Thoracic aorta (tissue), 2 donors: Measurements from ENCODE around the gene TARDBP. TPM values are rescaled to one million over a fixed set of nuclear protein-coding genes. Genes with fewer than 3 reads are reported as not detected.

ENCODE experiments used
- ATAC-seq: fragments of 150-250 bp; one replicate; pipeline ENCODE4 v1.8.0; 2017; ENCODE audit warnings: low read depth; ENCODE audit not compliant: insufficient number of reproducible peaks, low FRiP score
- DNase-seq: peaks from one replicate; pipeline ENCODE4 v3.0.0-alpha.2; 2020; ENCODE audit warnings: low spot score
- H3K27ac ChIP-seq, 2 donors: fragments of 200-600 bp; sonication (generic); 1 replicate in 1 of 2; 2 replicates in 1 of 2; pipeline ENCODE4 v1.5.1; 2016; ENCODE audit warnings: mild to moderate bottlenecking in 2 of 2, moderate library complexity in 2 of 2
- H3K27me3 ChIP-seq: fragments of 200-600 bp; sonication (generic); replicated peaks from 2 replicates; pipeline ENCODE4 v1.6.0; 2016; ENCODE audit warnings: mild to moderate bottlenecking; ENCODE audit not compliant: insufficient read depth
- H3K36me3 ChIP-seq: fragments of 200-600 bp; sonication (generic); one replicate; pipeline ENCODE4 v1.5.1; 2016
- H3K4me1 ChIP-seq, 2 donors: fragments of 200-600 bp; sonication (generic); 1 replicate in 1 of 2; 2 replicates in 1 of 2; pipeline versions ENCODE4 v1.5.1 to v1.6.0; 2016; ENCODE audit warnings: low read depth in 2 of 2, mild to moderate bottlenecking in 1 of 2; ENCODE audit not compliant: control insufficient read depth in 1 of 2
- H3K4me3 ChIP-seq: fragments of 200-600 bp; sonication (generic); 2 replicates; pipeline ENCODE4 v1.5.1; 2016; ENCODE audit warnings: mild to moderate bottlenecking
- H3K9me3 ChIP-seq: fragments of 200-600 bp; sonication (generic); 2 replicates; pipeline ENCODE4 v1.5.1; 2016
- CTCF ChIP-seq: fragments of 200-600 bp; sonication (generic); IDR thresholded peaks from one replicate; pipeline ENCODE4 v1.5.1; 2019; ENCODE audit warnings: antibody characterized with exemption
- total RNA-seq, 2 donors: library from RNA; depleted of rRNA; stranded (reverse); fragments of >200 nt; gene quantifications; one replicate each; pipeline versions ENCODE4 v1.1.0 to v1.2.3, GENCODE V29; 2016

Gene TARDBP
- total RNA-seq, 2 donors from 2014 or later, result 57.3 to 229 TPM

- no peaks in the 10 kb centered on the region for H3K9me3 ChIP-seq
- no peaks in the 10 kb centered on the region for H3K27me3 ChIP-seq
- H3K4me1 ChIP-seq, result peaks cover 2 to 8% of the 10 kb centered on the region in 2 donors
- no peak for DNase-seq
- TF ChIP-seq CTCF, result no peak
- H3K36me3 ChIP-seq, result peaks cover 52% of the 10 kb centered on the region
- H3K4me3 ChIP-seq, result no peak overlapping the region
- H3K27ac ChIP-seq, result no peak overlapping the region
- no peak for ATAC-seq
These were observed 12.4 kb downstream of the TARDBP start for GRCh38 chr1:11024874-11025203.

- Histone ChIP-seq H3K4me1 (peaks cover 5 to 12% of the 10 kb centered on the region in 2 donors), H3K27me3 (no peaks in the 10 kb centered on the region), H3K4me3 (no peak overlapping the region), H3K9me3 (no peaks in the 10 kb centered on the region), H3K36me3 (peaks cover 44% of the 10 kb centered on the region), H3K27ac (no peak overlapping the region)
- ATAC-seq (no peak), DNase-seq (no peak)
- TF ChIP-seq CTCF, result no peak
These were observed 13.2 kb downstream of the TARDBP start for GRCh38 chr1:11025618-11026017.

DNA sequence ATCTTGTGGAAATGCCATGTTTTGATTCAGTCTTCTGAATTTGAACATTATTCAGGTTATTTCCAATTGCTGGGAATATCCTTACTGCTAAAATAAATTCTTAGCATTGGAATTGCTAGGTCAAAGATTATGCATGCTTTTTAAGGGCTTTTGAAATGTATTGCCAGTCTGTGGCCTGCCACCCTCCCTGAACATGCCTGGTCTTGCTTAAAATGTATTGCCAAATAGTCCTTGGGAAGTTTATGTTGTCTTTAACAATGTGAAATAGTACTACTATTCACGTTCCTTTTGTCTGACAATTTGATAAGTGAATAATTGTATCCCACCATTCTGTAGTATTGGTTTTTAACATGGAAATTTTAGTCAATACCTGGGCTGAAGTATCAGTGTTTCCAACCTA, 13.6 kb downstream of the TARDBP start:
- H3K36me3 ChIP-seq, result peaks cover 40% of the 10 kb centered on the region
- TF ChIP-seq CTCF, result no peak
- no peak for ATAC-seq

GRCh38 chr1:11026903-11027302, 14.4 kb downstream of the TARDBP start:
- no peak for TF ChIP-seq CTCF
- Histone ChIP-seq H3K9me3 (no peaks in the 10 kb centered on the region), H3K4me3 (no peak overlapping the region), H3K27me3 (no peaks in the 10 kb centered on the region), H3K36me3 (peaks cover 32% of the 10 kb centered on the region), H3K4me1 (peaks cover 5 to 12% of the 10 kb centered on the region in 2 donors), H3K27ac (no peak overlapping the region)
- no peak for DNase-seq
- ATAC-seq, result no peak

More for the DNA sequence above, 13.6 kb downstream of the TARDBP start:
- no peak for DNase-seq
- no peak overlapping the region for H3K4me3 ChIP-seq
- no peak overlapping the region for H3K27ac ChIP-seq
- H3K4me1 ChIP-seq, result peaks cover 5 to 12% of the 10 kb centered on the region in 2 donors
- H3K9me3 ChIP-seq, result no peaks in the 10 kb centered on the region
- H3K27me3 ChIP-seq, result no peaks in the 10 kb centered on the region

DNA sequence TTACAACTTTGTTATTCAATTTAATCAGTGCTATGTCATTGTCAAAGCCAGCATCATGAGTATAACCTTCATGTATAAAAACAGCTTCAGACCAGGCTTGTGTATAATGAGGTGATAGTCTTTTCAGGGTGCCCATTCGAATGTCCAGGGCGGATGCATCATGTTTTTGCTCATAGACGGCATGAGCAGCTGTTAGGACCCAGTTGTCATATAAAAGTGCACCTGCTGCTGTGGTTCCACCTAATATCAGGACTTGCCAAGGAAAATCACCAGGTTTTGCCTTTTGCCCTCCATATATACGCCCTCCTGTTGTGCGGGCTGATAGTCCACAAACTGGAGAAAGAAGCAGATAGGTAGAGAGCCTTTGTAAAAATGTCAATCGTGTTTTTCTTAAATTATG, 14.9 kb downstream of the TARDBP start:
- Histone ChIP-seq H3K9me3 (no peaks in the 10 kb centered on the region), H3K4me1 (peaks cover 5 to 12% of the 10 kb centered on the region in 2 donors), H3K27me3 (no peaks in the 10 kb centered on the region), H3K27ac (no peak overlapping the region), H3K36me3 (peaks cover 27% of the 10 kb centered on the region), H3K4me3 (no peak overlapping the region)
- DNase-seq, result no peak
- TF ChIP-seq CTCF, result no peak
- no peak for ATAC-seq
